Fibroblast of lung (primary cell): ENCODE measurements around the gene FOXS1. TPM values are rescaled to one million over a fixed set of nuclear protein-coding genes. Genes with fewer than 3 reads are reported as not detected.

Source experiments
- DNase-seq, 2 donors: peaks; one replicate each; pipeline versions ENCODE4 v3.0.0 to v3.0.0-alpha.2; 2010; ENCODE audit warnings: low read depth in 2 of 2
- H2AFZ ChIP-seq: 2 replicates; pipeline ENCODE4 v1.5.1; 2012; ENCODE audit warnings: low read length, control low read depth, inconsistent platforms
- H3K27ac ChIP-seq: 2 replicates; pipeline ENCODE4 v1.5.1; 2011; ENCODE audit warnings: low read length, control low read depth; ENCODE audit not compliant: insufficient read depth
- H3K27me3 ChIP-seq: 2 replicates; pipeline ENCODE4 v1.5.1; 2011; ENCODE audit warnings: mild to moderate bottlenecking, low read length; ENCODE audit not compliant: control insufficient read depth, insufficient read depth
- H3K36me3 ChIP-seq: 2 replicates; pipeline ENCODE4 v1.5.1; 2011; ENCODE audit warnings: low read length; ENCODE audit not compliant: control insufficient read depth, insufficient read depth
- H3K4me1 ChIP-seq: 2 replicates; pipeline ENCODE4 v1.5.1; 2011; ENCODE audit warnings: low read length; ENCODE audit not compliant: control insufficient read depth, insufficient read depth; ENCODE audit errors: extremely low read depth
- H3K4me2 ChIP-seq: 2 replicates; pipeline ENCODE4 v1.5.1; 2011; ENCODE audit warnings: low read length, control low read depth; ENCODE audit not compliant: insufficient read depth; ENCODE audit errors: extremely low read depth
- H3K4me3 ChIP-seq, 4 experiments: fragments of 200-600 bp in 1 of 4; sonication (generic) in 1 of 4; replicated peaks in 1 of 4; 2 replicates each; pipeline ENCODE4 v1.5.1; 2011 to 2016; ENCODE audit warnings: low read length in 4 of 4, low read depth in 3 of 4, mild to moderate bottlenecking in 3 of 4, control low read depth in 2 of 4, inconsistent platforms in 1 of 4, mixed read lengths in 1 of 4; ENCODE audit not compliant: insufficient read depth in 1 of 4; ENCODE audit errors: control extremely low read depth in 1 of 4
- H3K79me2 ChIP-seq: 2 replicates; pipeline ENCODE4 v1.5.1; 2012; ENCODE audit warnings: mild to moderate bottlenecking, low read length, inconsistent platforms; ENCODE audit not compliant: control insufficient read depth, insufficient read depth
- H3K9ac ChIP-seq: 2 replicates; pipeline ENCODE4 v1.5.1; 2011; ENCODE audit warnings: mild to moderate bottlenecking, low read length, control low read depth; ENCODE audit not compliant: insufficient read depth
- H3K9me3 ChIP-seq: 2 replicates; pipeline ENCODE4 v1.5.1; 2012; ENCODE audit warnings: low read depth, low read length; ENCODE audit not compliant: control insufficient read depth, insufficient read depth
- H4K20me1 ChIP-seq: 2 replicates; pipeline ENCODE4 v1.5.1; 2011; ENCODE audit warnings: low read length; ENCODE audit not compliant: control insufficient read depth, insufficient read depth; ENCODE audit errors: extremely low read depth
- CTCF ChIP-seq, 2 donors: IDR thresholded peaks in 1 of 2; conservative IDR thresholded peaks in 1 of 2; 1 replicate in 1 of 2; 2 replicates in 1 of 2; pipeline ENCODE4 v1.5.1; 2011 to 2012; ENCODE audit warnings: low read length in 2 of 2, control low read depth in 1 of 2, inconsistent platforms in 1 of 2, low read depth in 1 of 2, mild to moderate bottlenecking in 1 of 2
- EZH2 ChIP-seq: IDR thresholded peaks from 2 replicates; pipeline ENCODE4 v1.5.1; 2012; ENCODE audit warnings: low read length, control low read depth, mild to moderate bottlenecking; ENCODE audit errors: missing control alignments
- polyA plus RNA-seq, 2 donors: library from polyadenylated mRNA; depleted of rRNA in 1 of 2; stranded (reverse) in 1 of 2; unstranded in 1 of 2; fragments of >200 nt; gene quantifications; 2 replicates each; pipeline ENCODE4 v1.2.1, GENCODE V29; 2011 to 2012; ENCODE audit warnings: missing spikeins in 1 of 2
- total RNA-seq: library from RNA; depleted of rRNA; stranded (reverse); fragments of >200 nt; gene quantifications from 2 replicates; pipeline ENCODE4 v1.2.1, GENCODE V29; 2014

The FOXS1 gene
- total and polyA plus RNA-seq, 2 donors (not counting 1 experiment from before 2014, with no cell fraction given): under 0.01 TPM; not detected in 1

GRCh38 chr20:31833130-31833930, 12.1 kb downstream of the FOXS1 start:
- Histone ChIP-seq H3K27me3 (no peaks in the 10 kb centered on the region), H3K9ac (no peak overlapping the region), H3K4me1 (peaks cover 28% of the 10 kb centered on the region), H3K9me3 (no peaks in the 10 kb centered on the region), H3K4me3 (no peak overlapping the region), H3K27ac (no peak overlapping the region), H3K79me2 (no peaks in the 10 kb centered on the region), H3K4me2 (no peak overlapping the region), H4K20me1 (no peaks in the 10 kb centered on the region), H2AFZ (no peak overlapping the region), H3K36me3 (no peaks in the 10 kb centered on the region)
- DNase-seq: peak in 1 of 2 donors; percentile 43
- no peak for TF ChIP-seq EZH2
- peak; percentile 68 to 92 for TF ChIP-seq CTCF (conservative IDR thresholded peaks at IDR 0.05 in 1 of 2, IDR thresholded peaks at IDR 0.05 in 1 of 2; ENCODE audit: low read depth in 1 of 2, low read length in 2 of 2)

GRCh38 chr20:31831771-31832306, 13.6 kb downstream of the FOXS1 start:
- no peak for TF ChIP-seq CTCF (conservative IDR thresholded peaks at IDR 0.05 in 1 of 2, IDR thresholded peaks at IDR 0.05 in 1 of 2; ENCODE audit: low read depth in 1 of 2, low read length in 2 of 2)
- Histone ChIP-seq H3K4me3 (no peak overlapping the region), H2AFZ (no peak overlapping the region), H3K36me3 (no peaks in the 10 kb centered on the region), H3K27me3 (no peaks in the 10 kb centered on the region), H3K9ac (no peak overlapping the region), H3K79me2 (no peaks in the 10 kb centered on the region), H3K4me1 (peaks cover 14% of the 10 kb centered on the region), H3K27ac (no peak overlapping the region), H3K9me3 (no peaks in the 10 kb centered on the region), H3K4me2 (no peak overlapping the region), H4K20me1 (no peaks in the 10 kb centered on the region)
- no peak for DNase-seq

GRCh38 chr20:31831211-31831610, 14.2 kb downstream of the FOXS1 start:
- H3K27ac ChIP-seq: no peak overlapping the region
- no peak for DNase-seq
- TF ChIP-seq CTCF (conservative IDR thresholded peaks at IDR 0.05 in 1 of 2, IDR thresholded peaks at IDR 0.05 in 1 of 2; ENCODE audit: low read depth in 1 of 2, low read length in 2 of 2) (no peak), EZH2 (no peak)

More at GRCh38 chr20:31831211-31831610, 14.2 kb downstream of the FOXS1 start:
- peaks cover 8% of the 10 kb centered on the region for H3K4me1 ChIP-seq
- H3K27me3 ChIP-seq: no peaks in the 10 kb centered on the region
- H3K9ac ChIP-seq: no peak overlapping the region
- no peak overlapping the region for H2AFZ ChIP-seq
- no peaks in the 10 kb centered on the region for H3K36me3 ChIP-seq
- no peaks in the 10 kb centered on the region for H3K79me2 ChIP-seq
- no peaks in the 10 kb centered on the region for H3K9me3 ChIP-seq
- H3K4me3 ChIP-seq: no peak overlapping the region
- H4K20me1 ChIP-seq: no peaks in the 10 kb centered on the region
- H3K4me2 ChIP-seq: no peak overlapping the region
